DOHH2 (cell line): Measurements from ENCODE around the gene FYCO1.

Experiments
- H3F3A ChIP-seq: fragments of 200-600 bp; sonication (generic), shearing (Covaris generic); 2 replicates; pipeline ENCODE4 v1.6.0; 2016; ENCODE audit warnings: antibody characterized with exemption, mild to moderate bottlenecking; ENCODE audit not compliant: control insufficient read depth, insufficient read depth
- H3K27ac ChIP-seq: fragments of 200-600 bp; sonication (generic); 2 replicates; pipeline ENCODE4 v1.5.1; 2014; ENCODE audit warnings: low read depth, mild to moderate bottlenecking, low read length, moderate library complexity
- H3K27me3 ChIP-seq: fragments of 200-600 bp; sonication (generic); 2 replicates; pipeline ENCODE4 v1.6.1; 2014; ENCODE audit warnings: mild to moderate bottlenecking, low read length, mixed read lengths; ENCODE audit not compliant: control insufficient read depth
- H3K36me3 ChIP-seq: fragments of 200-600 bp; sonication (generic); 2 replicates; pipeline ENCODE4 v1.6.1; 2014; ENCODE audit warnings: mild to moderate bottlenecking, low read length, moderate library complexity, mixed read lengths; ENCODE audit not compliant: control insufficient read depth
- H3K4me1 ChIP-seq: fragments of 200-600 bp; sonication (generic); 2 replicates; pipeline ENCODE4 v1.6.1; 2014; ENCODE audit warnings: mild to moderate bottlenecking, low read length, mixed read lengths; ENCODE audit not compliant: control insufficient read depth
- H3K4me2 ChIP-seq: fragments of 200-600 bp; sonication (generic); 2 replicates; pipeline ENCODE4 v1.6.0; 2014; ENCODE audit warnings: mild to moderate bottlenecking, low read length, moderate library complexity
- H3K4me3 ChIP-seq: fragments of 200-600 bp; sonication (generic); 2 replicates; pipeline ENCODE4 v1.5.1; 2014; ENCODE audit warnings: mild to moderate bottlenecking, low read length, mixed read lengths
- H3K79me2 ChIP-seq: fragments of 200-600 bp; sonication (generic); 2 replicates; pipeline ENCODE4 v1.6.1; 2014; ENCODE audit warnings: mild to moderate bottlenecking, low read length, mixed read lengths; ENCODE audit not compliant: control insufficient read depth
- H3K9me2 ChIP-seq: fragments of 200-600 bp; sonication (generic); replicated peaks from 2 replicates; pipeline ENCODE4 v1.6.1; 2014; ENCODE audit warnings: mild to moderate bottlenecking, low read length, mixed read lengths; ENCODE audit not compliant: control insufficient read depth
- H3K9me3 ChIP-seq: fragments of 200-600 bp; sonication (generic); 2 replicates; pipeline ENCODE4 v1.6.1; 2014; ENCODE audit warnings: antibody characterized with exemption, low read length, mixed read lengths; ENCODE audit not compliant: control insufficient read depth, insufficient read depth
- H4K20me1 ChIP-seq: fragments of 200-600 bp; sonication (generic); 2 replicates; pipeline ENCODE4 v1.6.0; 2014; ENCODE audit warnings: low read depth, mild to moderate bottlenecking, antibody characterized with exemption, low read length, moderate library complexity; ENCODE audit not compliant: control insufficient read depth, insufficient read depth
- EZH2phosphoT487 ChIP-seq: fragments of 200-600 bp; sonication (generic); IDR thresholded peaks from 2 replicates; pipeline ENCODE4 v1.6.1; 2017; ENCODE audit warnings: borderline replicate concordance, mild to moderate bottlenecking, antibody characterized with exemption, low read length, moderate library complexity, mixed read lengths
- TF ChIP-seq, protein P1 (sequence below): fragments of 200-600 bp; sonication (generic); IDR thresholded peaks from one replicate; pipeline ENCODE4 v1.5.1; 2014; ENCODE audit warnings: antibody characterized with exemption, mild to moderate bottlenecking, low read depth, low read length; ENCODE audit not compliant: poor library complexity, severe bottlenecking

Gene FYCO1

DNA sequence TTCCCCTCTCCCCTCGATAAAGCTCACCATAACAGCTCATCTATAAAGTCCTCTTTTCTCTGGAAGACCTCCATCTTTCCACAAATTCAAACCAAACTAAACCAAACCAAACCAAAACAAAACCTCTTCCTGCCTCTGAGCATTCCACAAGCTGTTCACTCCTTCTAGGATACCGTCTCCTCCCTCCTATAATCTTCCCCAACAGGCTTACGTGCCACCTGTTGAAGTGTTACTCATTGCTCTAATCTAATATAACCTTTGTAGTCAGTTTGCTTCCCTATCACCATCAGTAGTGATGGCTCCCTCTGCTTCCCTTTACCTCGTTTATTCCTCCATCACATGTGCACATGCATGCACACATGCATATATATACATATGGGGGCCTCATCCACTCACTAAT is 122.0 kb downstream of the FYCO1 start:
- Histone ChIP-seq H3K4me1 (no peaks in the 10 kb centered on the region), H3K27ac (no peak overlapping the region), H3F3A (no peaks in the 10 kb centered on the region)

DNA sequence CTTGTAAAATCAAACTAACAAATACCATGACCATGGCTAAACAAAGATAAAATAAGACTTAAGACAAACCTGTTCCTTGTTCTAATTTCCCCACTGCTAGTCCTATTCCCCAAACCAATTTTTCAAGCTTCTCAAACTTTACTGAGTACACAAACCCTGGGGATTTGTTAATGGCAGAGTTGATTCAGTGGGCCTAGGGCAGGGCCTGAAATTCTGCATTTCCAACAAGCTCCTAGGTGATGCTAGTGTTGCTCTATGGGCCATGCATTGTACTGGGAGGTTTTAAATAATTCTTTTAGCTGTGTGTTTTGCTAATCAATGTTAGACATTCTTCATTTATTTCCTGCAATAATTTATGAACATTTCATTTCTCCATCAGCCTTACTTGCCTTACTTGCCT is 122.6 kb downstream of the FYCO1 start:
- Histone ChIP-seq H3K9me3 (no peaks in the 10 kb centered on the region), H3K27ac (no peak overlapping the region), H4K20me1 (no peaks in the 10 kb centered on the region), H3K9me2 (no peaks in the 10 kb centered on the region), H3K4me3 (no peak overlapping the region), H3K36me3 (no peaks in the 10 kb centered on the region), H3K79me2 (no peaks in the 10 kb centered on the region), H3K4me1 (no peaks in the 10 kb centered on the region), H3F3A (no peaks in the 10 kb centered on the region), H3K4me2 (no peak overlapping the region), H3K27me3 (peaks cover 12% of the 10 kb centered on the region)
- TF ChIP-seq, protein P1, sequence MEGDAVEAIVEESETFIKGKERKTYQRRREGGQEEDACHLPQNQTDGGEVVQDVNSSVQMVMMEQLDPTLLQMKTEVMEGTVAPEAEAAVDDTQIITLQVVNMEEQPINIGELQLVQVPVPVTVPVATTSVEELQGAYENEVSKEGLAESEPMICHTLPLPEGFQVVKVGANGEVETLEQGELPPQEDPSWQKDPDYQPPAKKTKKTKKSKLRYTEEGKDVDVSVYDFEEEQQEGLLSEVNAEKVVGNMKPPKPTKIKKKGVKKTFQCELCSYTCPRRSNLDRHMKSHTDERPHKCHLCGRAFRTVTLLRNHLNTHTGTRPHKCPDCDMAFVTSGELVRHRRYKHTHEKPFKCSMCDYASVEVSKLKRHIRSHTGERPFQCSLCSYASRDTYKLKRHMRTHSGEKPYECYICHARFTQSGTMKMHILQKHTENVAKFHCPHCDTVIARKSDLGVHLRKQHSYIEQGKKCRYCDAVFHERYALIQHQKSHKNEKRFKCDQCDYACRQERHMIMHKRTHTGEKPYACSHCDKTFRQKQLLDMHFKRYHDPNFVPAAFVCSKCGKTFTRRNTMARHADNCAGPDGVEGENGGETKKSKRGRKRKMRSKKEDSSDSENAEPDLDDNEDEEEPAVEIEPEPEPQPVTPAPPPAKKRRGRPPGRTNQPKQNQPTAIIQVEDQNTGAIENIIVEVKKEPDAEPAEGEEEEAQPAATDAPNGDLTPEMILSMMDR: no peak
- no peak for TF ChIP-seq EZH2phosphoT487

More for the DNA sequence above, 122.0 kb downstream of the FYCO1 start:
- Histone ChIP-seq H4K20me1 (no peaks in the 10 kb centered on the region), H3K9me3 (no peaks in the 10 kb centered on the region), H3K36me3 (no peaks in the 10 kb centered on the region), H3K4me3 (no peak overlapping the region), H3K79me2 (no peaks in the 10 kb centered on the region), H3K27me3 (peaks cover 12% of the 10 kb centered on the region), H3K4me2 (no peak overlapping the region), H3K9me2 (no peaks in the 10 kb centered on the region)
- TF ChIP-seq EZH2phosphoT487: no peak
- TF ChIP-seq, protein P1: no peak

DNA sequence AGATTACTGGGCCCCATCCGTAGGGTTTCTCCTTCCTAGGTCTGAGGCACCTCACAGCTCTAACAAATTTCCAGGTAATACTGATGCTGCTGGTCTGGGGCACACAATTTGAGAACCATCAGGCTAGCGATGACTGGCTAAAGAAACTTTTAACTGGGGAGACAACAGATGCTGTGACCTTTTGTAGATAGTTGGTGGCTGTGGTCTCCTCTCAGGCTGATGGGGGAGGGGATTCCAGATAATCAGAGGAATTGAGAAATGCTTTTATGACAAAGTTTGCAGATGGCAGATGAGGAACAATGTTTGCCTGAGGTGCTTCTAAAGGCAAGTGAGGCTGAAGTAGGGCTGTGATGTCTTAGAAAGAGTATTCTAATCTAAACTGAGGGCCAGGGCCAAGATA is 123.1 kb downstream of the FYCO1 start:
- no peaks in the 10 kb centered on the region for H3F3A ChIP-seq
- no peaks in the 10 kb centered on the region for H3K9me2 ChIP-seq
- H3K4me3 ChIP-seq: no peak overlapping the region
- H3K79me2 ChIP-seq: no peaks in the 10 kb centered on the region
- H3K9me3 ChIP-seq: no peaks in the 10 kb centered on the region
- H3K27me3 ChIP-seq: peaks cover 12% of the 10 kb centered on the region
- no peak for TF ChIP-seq EZH2phosphoT487
- TF ChIP-seq, protein P1: no peak
- no peaks in the 10 kb centered on the region for H3K36me3 ChIP-seq
- no peaks in the 10 kb centered on the region for H3K4me1 ChIP-seq
- no peaks in the 10 kb centered on the region for H4K20me1 ChIP-seq
- H3K27ac ChIP-seq: no peak overlapping the region
- H3K4me2 ChIP-seq: no peak overlapping the region

DNA sequence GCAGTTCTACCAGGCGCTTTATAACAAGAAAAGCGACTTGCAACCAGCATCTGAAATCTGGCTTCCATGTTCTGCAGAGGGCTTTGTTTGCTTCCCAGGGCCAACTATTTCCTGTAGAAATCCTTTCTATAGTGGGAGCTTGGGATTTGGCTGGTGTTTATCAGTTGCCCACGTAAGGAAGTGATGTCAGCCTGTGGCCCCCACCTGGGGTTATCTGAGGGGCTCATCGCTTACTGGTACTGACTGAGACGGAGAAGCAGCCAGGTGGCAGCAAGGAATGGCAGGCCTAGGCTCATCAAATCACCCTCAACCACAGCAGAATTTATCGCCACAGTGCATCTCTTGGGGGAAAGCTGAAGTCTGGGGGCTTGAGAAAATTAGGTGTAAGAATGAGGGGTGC is 123.8 kb downstream of the FYCO1 start:
- no peaks in the 10 kb centered on the region for H3K79me2 ChIP-seq
- no peak overlapping the region for H3K4me3 ChIP-seq
- H3K4me1 ChIP-seq: no peaks in the 10 kb centered on the region
- no peaks in the 10 kb centered on the region for H3K36me3 ChIP-seq
- H3K27me3 ChIP-seq: peaks cover 12% of the 10 kb centered on the region
- H3K4me2 ChIP-seq: no peak overlapping the region
- TF ChIP-seq, protein P1: no peak
- TF ChIP-seq EZH2phosphoT487: no peak
- H4K20me1 ChIP-seq: no peaks in the 10 kb centered on the region
- H3K9me2 ChIP-seq: no peaks in the 10 kb centered on the region
- no peak overlapping the region for H3K27ac ChIP-seq
- H3K9me3 ChIP-seq: no peaks in the 10 kb centered on the region
- no peaks in the 10 kb centered on the region for H3F3A ChIP-seq
